Endothelial cell of umbilical vein (primary cell): Measurements from ENCODE around the gene KASH5. TPM values are rescaled to one million over a fixed set of nuclear protein-coding genes. Genes with fewer than 3 reads are reported as not detected.

ENCODE experiments used
- BruUV-seq: library from RNA; stranded (reverse); fragments of 400-500 nt; replicated peaks from 2 replicates; lab custom pipeline; 2021; lab: Mats Ljungman, UMichigan
- CTCF ChIA-PET: fragments of 300-600, 350-600 bp; sonication (Branson Sonifier 250); formaldehyde crosslinking; loops from one replicate; lab custom pipeline; 2021; ENCODE audit warnings: antibody characterized with exemption, inconsistent platforms; lab: Charles Lee
- POLR2A ChIA-PET: fragments of 300-600, 350-600 bp; sonication (Branson Sonifier 250); formaldehyde crosslinking; loops from one replicate; lab custom pipeline; 2021; ENCODE audit warnings: antibody characterized with exemption, inconsistent platforms; lab: Charles Lee
- DNase-seq: peaks from one replicate; pipeline ENCODE4 v3.0.0-alpha.2; 2011; ENCODE audit warnings: low read depth, low spot score
- FAIRE-seq: peaks from 2 replicates; lab custom pipeline; 2011; peaks lifted over from hg19 to GRCh38; lab: Jason Lieb, UNC
- H2AFZ ChIP-seq: 2 replicates; pipeline ENCODE4 v1.6.0; 2012; ENCODE audit warnings: low read depth, low read length, control low read depth, inconsistent platforms
- H3K27ac ChIP-seq: 2 replicates; pipeline ENCODE4 v1.5.1; 2011; ENCODE audit warnings: low read depth, mild to moderate bottlenecking, control low read depth, low read length, moderate library complexity; ENCODE audit not compliant: insufficient read depth
- H3K27me3 ChIP-seq, 2 experiments: 2 replicates each; pipeline versions ENCODE4 v1.6.0 to v1.6.1; 2011; ENCODE audit warnings: low read length in 2 of 2, mixed read lengths in 1 of 2; ENCODE audit not compliant: control insufficient read depth in 2 of 2, insufficient read depth in 2 of 2
- H3K36me3 ChIP-seq, 2 experiments: 2 replicates in 1 of 2; 3 replicates in 1 of 2; pipeline ENCODE4 v1.5.1; 2011; ENCODE audit warnings: low read length in 2 of 2, mild to moderate bottlenecking in 1 of 2, moderate library complexity in 1 of 2; ENCODE audit not compliant: control insufficient read depth in 2 of 2, insufficient read depth in 2 of 2; ENCODE audit errors: extremely low read depth in 1 of 2
- H3K4me1 ChIP-seq: 3 replicates; pipeline ENCODE4 v1.5.1; 2011; ENCODE audit warnings: mild to moderate bottlenecking, low read length; ENCODE audit not compliant: control insufficient read depth, insufficient read depth; ENCODE audit errors: extremely low read depth
- H3K4me2 ChIP-seq: 2 replicates; pipeline ENCODE4 v1.6.1; 2011; ENCODE audit warnings: low read length, control low read depth, mixed read lengths; ENCODE audit not compliant: insufficient read depth
- H3K4me3 ChIP-seq, 3 experiments: fragments of 200-600 bp in 1 of 3; sonication (generic), shearing (Covaris generic) in 1 of 3; replicated peaks in 1 of 3; 2 replicates each; pipeline ENCODE4 v1.5.1; 2011 to 2016; ENCODE audit warnings: control low read depth in 3 of 3, low read length in 3 of 3, mild to moderate bottlenecking in 2 of 3, inconsistent platforms in 1 of 3, low read depth in 1 of 3, moderate library complexity in 1 of 3; ENCODE audit not compliant: insufficient read depth in 1 of 3
- H3K79me2 ChIP-seq: 2 replicates; pipeline ENCODE4 v1.6.0; 2012; ENCODE audit warnings: low read length, inconsistent platforms; ENCODE audit not compliant: control insufficient read depth, insufficient read depth
- H3K9ac ChIP-seq: replicated peaks from 2 replicates; pipeline ENCODE3; 2011; ENCODE audit warnings: low read length, control low read depth; ENCODE audit not compliant: insufficient read depth; ENCODE audit errors: extremely low read depth
- H3K9me1 ChIP-seq: replicated peaks from 3 replicates; pipeline ENCODE4 v1.6.0; 2011; ENCODE audit warnings: mild to moderate bottlenecking, low read length; ENCODE audit not compliant: control insufficient read depth, insufficient read depth; ENCODE audit errors: extremely low read depth
- H3K9me3 ChIP-seq: replicated peaks from 2 replicates; pipeline ENCODE4 v1.5.1; 2012; ENCODE audit warnings: low read length, inconsistent platforms; ENCODE audit not compliant: control insufficient read depth, insufficient read depth
- H4K20me1 ChIP-seq: replicated peaks from 2 replicates; pipeline ENCODE3; 2011; ENCODE audit warnings: mild to moderate bottlenecking, low read length; ENCODE audit not compliant: control insufficient read depth, insufficient read depth; ENCODE audit errors: extremely low read depth
- EZH2 ChIP-seq: IDR thresholded peaks from 2 replicates; pipeline ENCODE4 v1.6.1; 2012; ENCODE audit warnings: borderline replicate concordance, low read depth, mild to moderate bottlenecking, moderate library complexity, low read length, inconsistent platforms; ENCODE audit not compliant: severe bottlenecking
- FOS ChIP-seq: IDR thresholded peaks from 2 replicates; pipeline ENCODE4 v1.6.1; 2011; ENCODE audit warnings: mild to moderate bottlenecking, low read length, moderate library complexity, borderline replicate concordance; ENCODE audit not compliant: insufficient read depth
- GATA2 ChIP-seq: IDR thresholded peaks from 2 replicates; pipeline ENCODE4 v1.7.0; 2011; ENCODE audit warnings: low read depth, mild to moderate bottlenecking, moderate library complexity, mixed read lengths, low read length; ENCODE audit not compliant: insufficient read length, insufficient read depth
- JUN ChIP-seq: IDR thresholded peaks from 2 replicates; pipeline ENCODE4 v1.6.1; 2011; ENCODE audit warnings: borderline replicate concordance, low read depth; ENCODE audit not compliant: insufficient read length, insufficient read depth
- POLR2A ChIP-seq: IDR thresholded peaks from 2 replicates; pipeline ENCODE4 v1.6.1; 2012; ENCODE audit warnings: low read depth, mild to moderate bottlenecking, control low read depth, low read length
- POLR2AphosphoS5 ChIP-seq: IDR thresholded peaks from 2 replicates; pipeline ENCODE4 v1.6.1; 2012; ENCODE audit warnings: low read depth, mild to moderate bottlenecking, control low read depth, low read length, moderate library complexity; ENCODE audit not compliant: insufficient read depth
- dilution Hi-C: fragments of 300-500 bp; cut with MboI; formaldehyde crosslinking; loops from one replicate; pipeline ENCODE4 v1.15.0; 2019; ENCODE audit warnings: low sequenced_read_pairs; ENCODE audit not compliant: extremely low pct_ligation_motif_present
- intact Hi-C: fragments of 100-400 bp; cut with micrococcal nuclease; formaldehyde crosslinking; loops from one replicate; pipeline ENCODE4 v1.10.0; 2022
- polyA plus RNA-seq, 4 experiments: library from polyadenylated mRNA; depleted of rRNA in 3 of 4; stranded (reverse) in 3 of 4; unstranded in 1 of 4; fragments of >200 nt; gene quantifications; 2 replicates each; pipeline versions ENCODE4 v1.2.1 to v1.2.3, GENCODE V29; 2011 to 2012; ENCODE audit warnings: missing spikeins in 1 of 4
- total RNA-seq: library from RNA; stranded (reverse); gene quantifications from 2 replicates; pipeline ENCODE4 v1.2.3, GENCODE V29; 2021
- TF ChIP-seq, protein P1 (sequence below), 2 donors: IDR thresholded peaks; 1 replicate in 1 of 2; 2 replicates in 1 of 2; pipeline ENCODE4 v1.5.1; 2011; ENCODE audit warnings: low read length in 2 of 2, mild to moderate bottlenecking in 2 of 2, moderate library complexity in 2 of 2, control low read depth in 1 of 2, inconsistent platforms in 1 of 2, low read depth in 1 of 2; ENCODE audit not compliant: insufficient read depth in 1 of 2; ENCODE audit errors: extremely low read depth in 1 of 2
- TF ChIP-seq, protein P2 (sequence below): IDR thresholded peaks from 2 replicates; pipeline ENCODE4 v1.6.1; 2011; ENCODE audit not compliant: insufficient read depth, insufficient read length

Gene KASH5
- total and polyA plus RNA-seq, 2 donors (not counting 3 experiments of a cell fraction or from before 2014, with no cell fraction given), result 0.03 TPM; not detected in 1

DNA sequence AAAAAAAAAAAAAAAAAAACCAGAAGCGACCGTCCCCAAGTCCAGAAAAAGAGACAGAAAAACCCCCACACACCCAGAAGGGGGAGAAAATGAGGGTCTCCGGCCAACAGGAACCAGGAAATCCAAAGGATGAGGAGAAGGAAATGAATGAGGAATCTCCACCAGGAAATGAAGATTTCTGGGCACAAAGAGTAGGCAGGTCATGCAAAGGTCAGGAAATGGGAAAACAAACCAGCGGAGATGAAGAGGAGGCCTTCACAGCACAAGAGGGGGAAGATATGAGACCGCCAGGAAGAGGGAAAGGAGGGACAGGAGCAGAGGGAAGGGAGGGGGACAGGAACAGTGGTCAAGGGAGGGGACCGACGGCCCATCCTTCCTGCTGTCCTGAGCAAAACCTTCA lies 31.7 kb upstream of the KASH5 start:
- H3K4me1 ChIP-seq, result peaks cover 25% of the 10 kb centered on the region
- H3K79me2 ChIP-seq, result peaks cover 31% of the 10 kb centered on the region
- intact Hi-C loops, result no loop called here
- peaks cover 13 to 19% of the 10 kb centered on the region in 2 experiments for H3K36me3 ChIP-seq
- peak; percentile 26 for DNase-seq
- no peak overlapping the region for H2AFZ ChIP-seq
- no peaks in the 10 kb centered on the region for H4K20me1 ChIP-seq
- no peaks in the 10 kb centered on the region for H3K9me1 ChIP-seq
- H3K9me3 ChIP-seq, result no peaks in the 10 kb centered on the region
- ChIA-PET POLR2A (no interaction called here), CTCF (no interaction called here)
- dilution Hi-C loops, result no loop called here
- H3K27ac ChIP-seq, result peak overlapping the region; percentile 30
- FAIRE-seq, result peak; percentile 84
- H3K4me3 ChIP-seq, result peak overlapping the region in 1 of 3 experiments; percentile 13
- H3K9ac ChIP-seq, result peak overlapping the region; percentile 38
- TF ChIP-seq GATA2 (no peak), JUN (no peak), POLR2A (no peak), EZH2 (no peak), POLR2AphosphoS5 (no peak), FOS (no peak)
- TF ChIP-seq, protein P1, sequence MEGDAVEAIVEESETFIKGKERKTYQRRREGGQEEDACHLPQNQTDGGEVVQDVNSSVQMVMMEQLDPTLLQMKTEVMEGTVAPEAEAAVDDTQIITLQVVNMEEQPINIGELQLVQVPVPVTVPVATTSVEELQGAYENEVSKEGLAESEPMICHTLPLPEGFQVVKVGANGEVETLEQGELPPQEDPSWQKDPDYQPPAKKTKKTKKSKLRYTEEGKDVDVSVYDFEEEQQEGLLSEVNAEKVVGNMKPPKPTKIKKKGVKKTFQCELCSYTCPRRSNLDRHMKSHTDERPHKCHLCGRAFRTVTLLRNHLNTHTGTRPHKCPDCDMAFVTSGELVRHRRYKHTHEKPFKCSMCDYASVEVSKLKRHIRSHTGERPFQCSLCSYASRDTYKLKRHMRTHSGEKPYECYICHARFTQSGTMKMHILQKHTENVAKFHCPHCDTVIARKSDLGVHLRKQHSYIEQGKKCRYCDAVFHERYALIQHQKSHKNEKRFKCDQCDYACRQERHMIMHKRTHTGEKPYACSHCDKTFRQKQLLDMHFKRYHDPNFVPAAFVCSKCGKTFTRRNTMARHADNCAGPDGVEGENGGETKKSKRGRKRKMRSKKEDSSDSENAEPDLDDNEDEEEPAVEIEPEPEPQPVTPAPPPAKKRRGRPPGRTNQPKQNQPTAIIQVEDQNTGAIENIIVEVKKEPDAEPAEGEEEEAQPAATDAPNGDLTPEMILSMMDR (IDR thresholded peaks at IDR 0.05; ENCODE audit: extremely low read depth in 1 of 2, insufficient read depth in 1 of 2, low read depth in 1 of 2, low read length in 2 of 2), result no peak
- TF ChIP-seq, protein P2, sequence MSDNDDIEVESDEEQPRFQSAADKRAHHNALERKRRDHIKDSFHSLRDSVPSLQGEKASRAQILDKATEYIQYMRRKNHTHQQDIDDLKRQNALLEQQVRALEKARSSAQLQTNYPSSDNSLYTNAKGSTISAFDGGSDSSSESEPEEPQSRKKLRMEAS, result no peak
- H3K27me3 ChIP-seq, result no peaks in the 10 kb centered on the region
- peak overlapping the region; percentile 66 for H3K4me2 ChIP-seq
- BruUV-seq, result no TSS peak
